ENCODE results near the gene PRM1. TPM values are rescaled to one million over a fixed set of nuclear protein-coding genes. Genes with fewer than 3 reads are reported as not detected.

Gene PRM1
- total and polyA plus RNA-seq, 2 of the 13 experiments (the other 11 are each of a cell fraction or from before 2014, with no cell fraction given): not detected

- TF ChIP-seq ERF (CRISPR knock-in tag; IDR thresholded peaks at IDR 0.05) (peak; percentile 72; the same call in 1 of the 2 replicates), ZNF3 (CRISPR knock-in tag; IDR thresholded peaks at IDR 0.05) (no peak), HNRNPL (IDR thresholded peaks at IDR 0.05; ENCODE audit: low read depth, low read length) (peak; percentile 95), ZNF260 (CRISPR knock-in tag; IDR thresholded peaks at IDR 0.05; ENCODE audit: borderline replicate concordance, low read depth) (0 out of 2 replicates have a peak, but pooled peaks have one; percentile 80), PPARG (CRISPR knock-in tag; conservative IDR thresholded peaks at IDR 0.05) (no peak), NKX3-1 (CRISPR knock-in tag; IDR thresholded peaks at IDR 0.05) (peak; percentile 88), PBX2 (CRISPR knock-in tag; IDR thresholded peaks at IDR 0.05) (0 out of 2 replicates have a peak, but pooled peaks have one; percentile 49), ZNF772 (CRISPR knock-in tag; IDR thresholded peaks at IDR 0.05) (peak; percentile 67; the same call in 1 of the 2 replicates), ZNF318 (CRISPR knock-in tag; IDR thresholded peaks at IDR 0.05) (peak; percentile 93), PAX8 (CRISPR knock-in tag; IDR thresholded peaks at IDR 0.05; ENCODE audit: borderline replicate concordance) (peak; percentile 86; the same call in 1 of the 2 replicates), ZNF513 (CRISPR knock-in tag; conservative IDR thresholded peaks at IDR 0.05) (0 out of 2 replicates have a peak, but pooled peaks have one; percentile 20), ZNF484 (CRISPR knock-in tag; IDR thresholded peaks at IDR 0.05; ENCODE audit: borderline replicate concordance, low read depth) (peak; percentile 43; the same call in 1 of the 2 replicates), GFI1 (CRISPR knock-in tag; IDR thresholded peaks at IDR 0.05; ENCODE audit: borderline replicate concordance) (peak; percentile 48; the same call in 1 of the 2 replicates), TFE3 (CRISPR knock-in tag; IDR thresholded peaks at IDR 0.05) (no peak; the same call in 1 of the 2 replicates), POLR2AphosphoS5 (IDR thresholded peaks at IDR 0.05; ENCODE audit: low read depth, low read length) (peak; percentile 50; the same call in 1 of the 2 replicates)
Observed at GRCh38 chr16:11257131-11257938, 23.8 kb downstream of the PRM1 start (continued).
